HG03575 (cell line): ENCODE measurements around the gene SMIM20.

Source experiments
- ATAC-seq: cut with Tn5 transposase; IDR thresholded peaks from one replicate; pipeline ENCODE4 v1.9.1; 2021; ENCODE audit not compliant: unreplicated experiment, insufficient number of reproducible peaks, low FRiP score; ENCODE audit errors: extremely low read depth

Gene SMIM20

GRCh38 chr4:25977397-25978170, 63.6 kb downstream of the SMIM20 start:
- no peak for ATAC-seq

GRCh38 chr4:25978327-25978726, 64.3 kb downstream of the SMIM20 start:
- no peak for ATAC-seq
